Measurements from ENCODE around the gene ATP1A1. TPM values are rescaled to one million over a fixed set of nuclear protein-coding genes. Genes with fewer than 3 reads are reported as not detected.
A peak's percentile ranks its signal among the peaks of the same experiment; 100 is the strongest.

ATP1A1 gene
- total and polyA plus RNA-seq, 2 experiments from 2014 or later = 665 to 1,350 TPM

DNA sequence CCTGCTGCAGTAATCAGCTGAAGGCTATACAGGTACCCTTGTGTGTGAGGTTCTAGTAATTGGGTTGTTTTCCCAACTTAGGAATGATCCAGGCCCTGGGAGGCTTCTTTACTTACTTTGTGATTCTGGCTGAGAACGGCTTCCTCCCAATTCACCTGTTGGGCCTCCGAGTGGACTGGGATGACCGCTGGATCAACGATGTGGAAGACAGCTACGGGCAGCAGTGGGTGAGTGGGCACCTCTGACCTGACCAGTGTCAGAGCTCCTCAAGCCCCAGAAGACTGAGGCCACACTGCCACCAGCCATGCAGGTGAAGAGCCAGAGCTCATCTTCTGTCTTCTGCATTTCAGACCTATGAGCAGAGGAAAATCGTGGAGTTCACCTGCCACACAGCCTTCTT is 27.7 kb downstream of the ATP1A1 start:
- Histone ChIP-seq H3K9me3 (ENCODE audit: low read depth) (no peaks in the 10 kb centered on the region), H3K4me1 (ENCODE audit: low read depth) (peaks cover 62% of the 10 kb centered on the region), H3K36me3 (peaks cover 92% of the 10 kb centered on the region), H3K4me3 (no peak overlapping the region), H3K27ac (peak overlapping the region; percentile 95), H3K27me3 (no peaks in the 10 kb centered on the region)
- TF ChIP-seq, protein P1, sequence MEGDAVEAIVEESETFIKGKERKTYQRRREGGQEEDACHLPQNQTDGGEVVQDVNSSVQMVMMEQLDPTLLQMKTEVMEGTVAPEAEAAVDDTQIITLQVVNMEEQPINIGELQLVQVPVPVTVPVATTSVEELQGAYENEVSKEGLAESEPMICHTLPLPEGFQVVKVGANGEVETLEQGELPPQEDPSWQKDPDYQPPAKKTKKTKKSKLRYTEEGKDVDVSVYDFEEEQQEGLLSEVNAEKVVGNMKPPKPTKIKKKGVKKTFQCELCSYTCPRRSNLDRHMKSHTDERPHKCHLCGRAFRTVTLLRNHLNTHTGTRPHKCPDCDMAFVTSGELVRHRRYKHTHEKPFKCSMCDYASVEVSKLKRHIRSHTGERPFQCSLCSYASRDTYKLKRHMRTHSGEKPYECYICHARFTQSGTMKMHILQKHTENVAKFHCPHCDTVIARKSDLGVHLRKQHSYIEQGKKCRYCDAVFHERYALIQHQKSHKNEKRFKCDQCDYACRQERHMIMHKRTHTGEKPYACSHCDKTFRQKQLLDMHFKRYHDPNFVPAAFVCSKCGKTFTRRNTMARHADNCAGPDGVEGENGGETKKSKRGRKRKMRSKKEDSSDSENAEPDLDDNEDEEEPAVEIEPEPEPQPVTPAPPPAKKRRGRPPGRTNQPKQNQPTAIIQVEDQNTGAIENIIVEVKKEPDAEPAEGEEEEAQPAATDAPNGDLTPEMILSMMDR (IDR thresholded peaks at IDR 0.05; ENCODE audit: low read depth, low read length) = no peak
- no peak for DNase-seq (ENCODE audit: low read depth in 1 of 2, low spot score in 1 of 2)

DNA sequence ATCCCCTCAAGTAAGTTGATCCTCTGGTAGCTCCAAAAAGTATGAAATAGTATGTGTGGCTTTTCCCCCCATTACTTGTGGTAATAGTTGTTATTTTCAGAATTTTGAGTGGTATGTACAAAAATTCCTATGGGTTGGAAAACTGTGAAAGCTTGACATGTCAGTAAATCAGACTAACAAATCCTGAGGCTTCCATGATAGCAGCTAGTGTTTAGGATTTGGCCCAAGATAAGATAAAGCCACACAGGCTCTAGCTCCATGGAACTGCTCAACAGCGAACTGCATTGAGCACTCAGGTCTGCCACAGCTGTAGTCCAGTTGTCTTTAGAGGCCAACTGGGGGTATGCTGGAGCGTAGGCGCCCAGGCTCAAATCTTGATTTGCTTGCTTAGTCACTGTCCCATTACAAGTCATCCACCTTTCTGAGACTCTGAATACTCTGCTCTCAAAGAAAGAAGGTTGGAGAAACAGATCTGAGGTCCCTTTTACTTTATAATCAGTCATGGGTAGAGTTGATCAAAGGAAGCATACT is 28.7 kb downstream of the ATP1A1 start:
- Histone ChIP-seq H3K9me3 (ENCODE audit: low read depth) (no peaks in the 10 kb centered on the region), H3K27ac (peak overlapping the region; percentile 95), H3K4me3 (no peak overlapping the region), H3K36me3 (peaks cover 93% of the 10 kb centered on the region), H3K4me1 (ENCODE audit: low read depth) (peaks cover 66% of the 10 kb centered on the region), H3K27me3 (no peaks in the 10 kb centered on the region)
- DNase-seq (ENCODE audit: low read depth in 1 of 2, low spot score in 1 of 2) = no peak
- TF ChIP-seq, protein P1 (IDR thresholded peaks at IDR 0.05; ENCODE audit: low read depth, low read length) = no peak

DNA sequence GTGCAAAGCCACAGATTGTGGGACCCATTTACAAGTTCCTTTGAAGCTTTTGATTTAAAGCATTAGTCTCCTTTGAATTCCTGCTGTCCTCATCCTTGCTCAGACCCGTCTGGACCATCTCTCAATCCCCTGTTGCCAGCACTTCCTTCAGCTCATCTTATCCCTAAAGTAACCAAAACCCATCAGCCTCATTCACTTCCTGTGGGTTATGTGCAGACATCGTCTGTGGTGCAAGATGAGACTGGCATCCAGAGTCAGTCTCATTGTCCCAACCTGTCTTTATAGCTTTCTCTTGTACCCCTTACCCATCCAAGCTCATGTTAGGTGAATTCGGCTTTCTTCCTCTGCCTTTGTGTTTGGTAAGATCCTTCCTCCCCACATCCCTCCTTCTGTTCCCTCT is 29.3 kb downstream of the ATP1A1 start:
- peak overlapping the region; percentile 95 for H3K27ac ChIP-seq
- H3K36me3 ChIP-seq = peaks cover 93% of the 10 kb centered on the region

DNA sequence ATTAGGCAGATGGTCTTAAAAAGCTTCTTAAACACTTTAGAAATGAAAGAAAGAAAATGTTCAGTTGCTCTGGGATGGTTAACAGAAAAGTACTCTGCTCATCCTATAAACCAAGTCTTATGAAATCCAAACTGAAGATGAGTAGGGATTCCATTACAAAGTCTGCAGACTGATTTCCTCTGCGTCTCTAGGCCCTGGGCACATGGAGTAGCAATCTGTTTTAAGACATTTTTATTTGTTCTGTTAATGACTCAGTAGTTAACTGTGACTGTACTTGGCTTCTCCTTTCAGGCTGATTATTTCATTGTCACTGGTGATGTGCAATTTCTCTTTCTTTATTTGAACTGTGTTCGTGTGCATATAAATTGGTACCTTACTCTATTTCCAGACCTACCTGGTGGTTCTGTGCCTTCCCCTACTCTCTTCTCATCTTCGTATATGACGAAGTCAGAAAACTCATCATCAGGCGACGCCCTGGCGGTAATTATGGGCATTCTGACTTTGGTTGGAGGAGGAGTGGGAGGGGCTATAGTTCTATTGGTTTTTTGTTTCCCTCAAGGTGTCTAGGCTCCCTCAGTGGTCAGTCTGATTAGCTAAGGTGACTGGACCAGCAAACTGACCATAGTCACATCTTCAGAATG is 30.6 kb downstream of the ATP1A1 start:
- H3K36me3 ChIP-seq = peaks cover 87% of the 10 kb centered on the region
- H3K4me1 ChIP-seq (ENCODE audit: low read depth) = peaks cover 59% of the 10 kb centered on the region
- TF ChIP-seq, protein P1 (IDR thresholded peaks at IDR 0.05; ENCODE audit: low read depth, low read length) = no peak
- no peak overlapping the region for H3K4me3 ChIP-seq
- no peaks in the 10 kb centered on the region for H3K9me3 ChIP-seq (ENCODE audit: low read depth)
- H3K27me3 ChIP-seq = no peaks in the 10 kb centered on the region
- no peak for DNase-seq (ENCODE audit: low read depth in 1 of 2, low spot score in 1 of 2)
- H3K27ac ChIP-seq = peak overlapping the region; percentile 95

More for the DNA sequence above, 29.3 kb downstream of the ATP1A1 start:
- no peak for DNase-seq (ENCODE audit: low read depth in 1 of 2, low spot score in 1 of 2)
- Histone ChIP-seq H3K27me3 (no peaks in the 10 kb centered on the region), H3K4me1 (ENCODE audit: low read depth) (peaks cover 66% of the 10 kb centered on the region), H3K4me3 (no peak overlapping the region), H3K9me3 (ENCODE audit: low read depth) (no peaks in the 10 kb centered on the region)
- TF ChIP-seq, protein P1 (IDR thresholded peaks at IDR 0.05; ENCODE audit: low read depth, low read length) = no peak

DNA sequence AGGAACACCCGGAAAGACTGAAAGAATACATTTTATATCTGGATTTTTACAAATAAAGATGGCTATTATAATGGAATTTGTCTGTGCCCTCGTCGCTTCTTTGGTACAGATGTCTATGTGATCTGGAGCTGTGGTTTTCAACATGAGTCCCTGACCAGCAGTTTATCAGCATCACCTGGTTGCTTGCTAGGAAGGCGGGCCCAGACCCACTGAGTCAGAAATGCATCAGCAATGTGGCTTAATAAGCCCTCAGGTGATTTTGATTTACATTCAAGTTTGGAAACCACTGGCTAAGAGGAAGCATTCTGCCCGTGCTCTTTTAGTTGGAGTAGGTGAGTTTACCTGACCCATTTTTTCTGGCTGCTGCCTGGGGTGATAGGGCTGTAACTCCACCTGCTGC is 31.7 kb downstream of the ATP1A1 start:
- peaks cover 76% of the 10 kb centered on the region for H3K36me3 ChIP-seq
- TF ChIP-seq, protein P1 (IDR thresholded peaks at IDR 0.05; ENCODE audit: low read depth, low read length) = no peak

More for the DNA sequence above, 31.7 kb downstream of the ATP1A1 start:
- no peaks in the 10 kb centered on the region for H3K27me3 ChIP-seq
- H3K27ac ChIP-seq = peak overlapping the region; percentile 95
- no peak overlapping the region for H3K4me3 ChIP-seq
- H3K4me1 ChIP-seq (ENCODE audit: low read depth) = peaks cover 61% of the 10 kb centered on the region
- no peaks in the 10 kb centered on the region for H3K9me3 ChIP-seq (ENCODE audit: low read depth)
- DNase-seq (ENCODE audit: low read depth in 1 of 2, low spot score in 1 of 2) = no peak

All from cardiac muscle cell (in vitro differentiated cells and primary cell).